H1 (cell line): ENCODE measurements around the gene LDAH. TPM values are rescaled to one million over a fixed set of nuclear protein-coding genes. Genes with fewer than 3 reads are reported as not detected.

Source experiments
- MAX ChIP-seq: IDR thresholded peaks from 2 replicates; pipeline ENCODE4 v1.6.1; 2012; ENCODE audit warnings: inconsistent platforms
- polyA plus RNA-seq, 7 experiments: library from polyadenylated mRNA; depleted of rRNA in 3 of 7; stranded (reverse) in 5 of 7; unstranded in 2 of 7; fragments of >200 nt in 5 of 7; fragments of 200-250 nt in 2 of 7; gene quantifications; 1 replicate in 5 of 7; 2 replicates in 1 of 7; 4 replicates in 1 of 7; pipeline versions ENCODE4 v1.2.1 to v1.2.3, GENCODE V29; 2011 to 2013; ENCODE audit warnings: missing spikeins in 2 of 7, mixed read lengths in 2 of 7
- total RNA-seq: library from RNA; stranded (reverse); fragmentation: NEBNext Ultra II Directional; extraction: Animal tissue kit (Norgen Biotek cat#: 25700); gene quantifications from 2 replicates; pipeline ENCODE4 v1.2.1, GENCODE V29; 2021
- TF ChIP-seq, protein P1 (sequence below): IDR thresholded peaks from 2 replicates; pipeline ENCODE4 v1.6.1; 2011; ENCODE audit warnings: low read depth, mild to moderate bottlenecking, low read length; ENCODE audit not compliant: insufficient read depth

LDAH gene
- total and polyA plus RNA-seq, 2 of the 8 experiments (the other 6 are each of a cell fraction or from before 2014, with no cell fraction given): 10.9 to 26.3 TPM

GRCh38 chr2:20762945-20763683 lies 59.8 kb downstream of the LDAH start (continued):
- no peak for TF ChIP-seq MAX
- TF ChIP-seq, protein P1, sequence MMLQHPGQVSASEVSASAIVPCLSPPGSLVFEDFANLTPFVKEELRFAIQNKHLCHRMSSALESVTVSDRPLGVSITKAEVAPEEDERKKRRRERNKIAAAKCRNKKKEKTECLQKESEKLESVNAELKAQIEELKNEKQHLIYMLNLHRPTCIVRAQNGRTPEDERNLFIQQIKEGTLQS: no peak
